Sigmoid colon (tissue), 7 donors: ENCODE data around the gene CFAP69. TPM values are rescaled to one million over a fixed set of nuclear protein-coding genes. Genes with fewer than 3 reads are reported as not detected.

Source experiments
- DNase-seq: peaks from one replicate; pipeline ENCODE4 v3.0.0-alpha.2; 2019
- H3K27ac ChIP-seq, 4 donors: fragments of 200-600 bp; sonication (generic); one replicate each; pipeline ENCODE4 v1.5.1; 2016 to 2019; ENCODE audit warnings: mild to moderate bottlenecking in 1 of 4
- H3K27me3 ChIP-seq, 3 donors: fragments of 200-600 bp; sonication (generic); one replicate each; pipeline ENCODE4 v1.5.1; 2019; ENCODE audit warnings: mild to moderate bottlenecking in 1 of 3
- H3K36me3 ChIP-seq, 4 donors: fragments of 200-600 bp; sonication (generic); one replicate each; pipeline ENCODE4 v1.5.1; 2016 to 2019
- H3K4me1 ChIP-seq, 4 donors: fragments of 200-600 bp; sonication (generic); one replicate each; pipeline ENCODE4 v1.5.1; 2017 to 2019
- H3K4me3 ChIP-seq, 4 donors: fragments of 200-600 bp; sonication (generic); one replicate each; pipeline ENCODE4 v1.5.1; 2017 to 2019; ENCODE audit warnings: mild to moderate bottlenecking in 2 of 4, moderate library complexity in 1 of 4
- H3K9me3 ChIP-seq, 4 donors: fragments of 200-600 bp in 3 of 4; sonication (generic) in 3 of 4; one replicate each; pipeline versions ENCODE4 v1.5.1 to v1.6.1; 2013 to 2019
- CTCF ChIP-seq, 4 experiments: fragments of 450-650 bp in 3 of 4; fragments of 200-600 bp in 1 of 4; IDR thresholded peaks; one replicate each; pipeline ENCODE4 v1.5.1; 2016 to 2019; ENCODE audit warnings: antibody characterized with exemption in 4 of 4, mild to moderate bottlenecking in 3 of 4, moderate library complexity in 2 of 4
- EP300 ChIP-seq, 4 donors: sonication (generic); formaldehyde crosslinking; IDR thresholded peaks; one replicate each; pipeline ENCODE4 v1.6.1; 2017; ENCODE audit warnings: antibody characterized with exemption in 4 of 4
- POLR2A ChIP-seq, 2 donors: fragments of 450-650 bp; IDR thresholded peaks; one replicate each; pipeline ENCODE4 v1.6.1; 2016; ENCODE audit warnings: antibody characterized with exemption in 2 of 2, mild to moderate bottlenecking in 2 of 2, moderate library complexity in 2 of 2
- POLR2AphosphoS5 ChIP-seq, 4 donors: sonication (generic); formaldehyde crosslinking; IDR thresholded peaks; one replicate each; pipeline ENCODE4 v1.6.1; 2017; ENCODE audit warnings: antibody characterized with exemption in 4 of 4
- WGBS, 2 donors: extraction: QIAGEN DNeasy Blood & Tissue Kit; methylation state at CpG; one replicate each; pipeline ENCODE4 v1.1.7; 2013; 5-methylcytosine and 5-hydroxymethylcytosine counted together
- intact Hi-C: fragments of 100-400 bp; cut with DNase I; formaldehyde crosslinking; loops from one replicate; pipeline ENCODE4 v1.15.1; 2023
- polyA plus RNA-seq, 3 donors: library from polyadenylated mRNA; stranded (reverse); fragments of 200-250 nt; gene quantifications; one replicate each; pipeline ENCODE4 v1.2.3, GENCODE V29; 2013
- total RNA-seq, 4 donors: library from RNA; depleted of rRNA; stranded (reverse); fragments of >200 nt; gene quantifications; one replicate each; pipeline ENCODE4 v1.1.0, GENCODE V29; 2016
- donor health status: healthy with polysubstance abuse.
- donor health status: Bipolar disorder and iron deficiency.
- donor health status: healthy.

The CFAP69 gene
- total and polyA plus RNA-seq, 7 donors: 1.0 to 23.5 (median 4.9) TPM

- TF ChIP-seq POLR2A (IDR thresholded peaks at IDR 0.05) (no peak), POLR2AphosphoS5 (IDR thresholded peaks at IDR 0.05) (no peak), EP300 (IDR thresholded peaks at IDR 0.05) (no peak), CTCF (IDR thresholded peaks at IDR 0.05) (no peak)
- Histone ChIP-seq H3K9me3 (no peaks in the 10 kb centered on the region), H3K4me1 (peaks cover 0 to 8% (median 5%) of the 10 kb centered on the region in 4 donors), H3K36me3 (no peaks in the 10 kb centered on the region), H3K4me3 (no peak overlapping the region), H3K27me3 (no peaks in the 10 kb centered on the region), H3K27ac (no peak overlapping the region)
- 74 to 80% methylated on average over 9 of the region's 9 CpGs for WGBS, 2 donors
- intact Hi-C loops: no loop called here
- no peak for DNase-seq
Observed at GRCh38 chr7:90239625-90240228, 5.2 kb upstream of the CFAP69 start.

- no peak overlapping the region for H3K27ac ChIP-seq
- H3K9me3 ChIP-seq: no peaks in the 10 kb centered on the region
- TF ChIP-seq POLR2A (IDR thresholded peaks at IDR 0.05) (no peak), POLR2AphosphoS5 (IDR thresholded peaks at IDR 0.05) (no peak), CTCF (IDR thresholded peaks at IDR 0.05) (no peak), EP300 (IDR thresholded peaks at IDR 0.05) (no peak)
- no peak for DNase-seq
- H3K4me3 ChIP-seq: no peak overlapping the region
- intact Hi-C loops: no loop called here
- no peaks in the 10 kb centered on the region for H3K27me3 ChIP-seq
- WGBS, 2 donors: 23 to 79% methylated on average over 3 of the region's 3 CpGs
- H3K4me1 ChIP-seq: peaks cover 0 to 24% (median 16%) of the 10 kb centered on the region in 4 donors
- no peaks in the 10 kb centered on the region for H3K36me3 ChIP-seq
Observed at GRCh38 chr7:90242369-90243168, 2.4 kb upstream of the CFAP69 start.

GRCh38 chr7:90243556-90243955 lies 1.4 kb upstream of the CFAP69 start:
- no peaks in the 10 kb centered on the region for H3K36me3 ChIP-seq
- H3K27me3 ChIP-seq: no peaks in the 10 kb centered on the region
- WGBS, 2 donors: 49 to 62% methylated on average over 1 of the region's 1 CpG
- intact Hi-C loops: no loop called here
- no peak for TF ChIP-seq POLR2AphosphoS5 (IDR thresholded peaks at IDR 0.05)
- no peak for TF ChIP-seq CTCF (IDR thresholded peaks at IDR 0.05)
- no peak for TF ChIP-seq EP300 (IDR thresholded peaks at IDR 0.05)
- TF ChIP-seq POLR2A (IDR thresholded peaks at IDR 0.05): no peak
- H3K4me3 ChIP-seq: no peak overlapping the region
- H3K27ac ChIP-seq: no peak overlapping the region
- H3K4me1 ChIP-seq: peaks cover 0 to 24% (median 16%) of the 10 kb centered on the region in 4 donors
- no peaks in the 10 kb centered on the region for H3K9me3 ChIP-seq
- no peak for DNase-seq

- H3K9me3 ChIP-seq: no peaks in the 10 kb centered on the region
- H3K4me3 ChIP-seq: peak overlapping the region; percentile 52 to 89 (median 86)
- no peak for DNase-seq
- TF ChIP-seq POLR2AphosphoS5 (IDR thresholded peaks at IDR 0.05) (no peak), POLR2A (IDR thresholded peaks at IDR 0.05) (no peak), CTCF (IDR thresholded peaks at IDR 0.05) (no peak), EP300 (IDR thresholded peaks at IDR 0.05) (no peak)
- H3K4me1 ChIP-seq: peaks cover 0 to 24% (median 16%) of the 10 kb centered on the region in 4 donors
- no peaks in the 10 kb centered on the region for H3K27me3 ChIP-seq
- 16 to 24% methylated on average over 6 of the region's 6 CpGs for WGBS, 2 donors
- intact Hi-C loops: loop anchor here (2.0 kb wide), 1 partner anchor 34 kb away; the partner anchor contains the start of gene STEAP2
- peak overlapping the region; percentile 33 to 79 (median 50) for H3K27ac ChIP-seq
- no peaks in the 10 kb centered on the region for H3K36me3 ChIP-seq
Observed at GRCh38 chr7:90244565-90244908, 437 bp upstream of the CFAP69 start.
